BLaER1 treated with 17β-estradiol and CSF1 and Interleukin-3, amounts not matched to agents 10 nM and 100 nM (cell line): ENCODE measurements around the gene XPO6.

Experiments
- H3K27ac ChIP-seq, 11 experiments: shearing (Covaris generic); formaldehyde crosslinking; 2 replicates each; pipeline ENCODE4 v1.8.1; 2022
- H3K27me3 ChIP-seq, 11 experiments: shearing (Covaris generic); formaldehyde crosslinking; 2 replicates each; pipeline ENCODE4 v1.8.1; 2022
- H3K36me3 ChIP-seq, 11 experiments: shearing (Covaris generic); formaldehyde crosslinking; 2 replicates each; pipeline ENCODE4 v1.8.1; 2022
- H3K4me1 ChIP-seq, 10 experiments: shearing (Covaris generic); formaldehyde crosslinking; 2 replicates each; pipeline ENCODE4 v1.8.1; 2022
- H3K4me2 ChIP-seq, 11 experiments: shearing (Covaris generic); formaldehyde crosslinking; 2 replicates each; pipeline ENCODE4 v1.8.1; 2022
- H3K4me3 ChIP-seq, 10 experiments: shearing (Covaris generic); formaldehyde crosslinking; 2 replicates each; pipeline ENCODE4 v1.8.1; 2022
- H3K9ac ChIP-seq, 11 experiments: shearing (Covaris generic); formaldehyde crosslinking; 2 replicates each; pipeline ENCODE4 v1.8.1; 2022
- H3K9me3 ChIP-seq, 11 experiments: shearing (Covaris generic); formaldehyde crosslinking; replicated peaks in 1 of 11; 2 replicates each; pipeline ENCODE4 v1.8.1; 2022
- H4K20me1 ChIP-seq, 11 experiments: shearing (Covaris generic); formaldehyde crosslinking; 2 replicates each; pipeline ENCODE4 v1.8.1; 2022
- Cebpa-rat ChIP-seq, 11 experiments: shearing (Covaris generic); IDR thresholded peaks; 2 replicates each; pipeline ENCODE4 v1.8.1; 2022

The XPO6 gene

GRCh38 chr16:28180655-28181460 is 30.9 kb downstream of the XPO6 start:
- H3K27me3 ChIP-seq, result no peaks in the 10 kb centered on the region
- peak overlapping the region in 3 of 10 experiments; percentile 43 to 48 (median 48); a peak in 6 of 20 replicates for H3K4me3 ChIP-seq
- peaks cover 0 to 14% (median 13%) of the 10 kb centered on the region in 11 experiments; a peak in 15 of 22 replicates for H3K9me3 ChIP-seq
- H3K36me3 ChIP-seq, result peaks cover 26 to 90% (median 74%) of the 10 kb centered on the region in 11 experiments
- peaks cover 16 to 97% (median 32%) of the 10 kb centered on the region in 10 experiments; a peak in 19 of 20 replicates for H3K4me1 ChIP-seq
- H4K20me1 ChIP-seq, result peaks cover 0 to 99% (median 59%) of the 10 kb centered on the region in 11 experiments; a peak in 17 of 22 replicates
- peak overlapping the region; percentile 10 to 88 (median 62); a peak in 21 of 22 replicates for H3K4me2 ChIP-seq
- peak overlapping the region in 8 of 11 experiments; percentile 2 to 81 (median 66); a peak in 12 of 22 replicates for H3K9ac ChIP-seq
- peak overlapping the region in 10 of 11 experiments; percentile 36 to 89 (median 74); a peak in 19 of 22 replicates for H3K27ac ChIP-seq
- TF ChIP-seq Cebpa-rat (IDR thresholded peaks at IDR 0.05), result no peak

GRCh38 chr16:28179354-28179753 is 32.4 kb downstream of the XPO6 start:
- peaks cover 41 to 92% (median 74%) of the 10 kb centered on the region in 11 experiments for H3K36me3 ChIP-seq
- peaks cover 6 to 99% (median 44%) of the 10 kb centered on the region in 11 experiments; a peak in 18 of 22 replicates for H4K20me1 ChIP-seq
- no peak for TF ChIP-seq Cebpa-rat (IDR thresholded peaks at IDR 0.05)
- peaks cover 16 to 97% (median 32%) of the 10 kb centered on the region in 10 experiments; a peak in 19 of 20 replicates for H3K4me1 ChIP-seq
- peak overlapping the region in 3 of 11 experiments; percentile 73 to 81 (median 77); a peak in 6 of 22 replicates for H3K9ac ChIP-seq
- H3K4me2 ChIP-seq, result peak overlapping the region in 5 of 11 experiments; percentile 12 to 88 (median 79); a peak in 8 of 22 replicates
- H3K27me3 ChIP-seq, result no peaks in the 10 kb centered on the region
- H3K27ac ChIP-seq, result peak overlapping the region in 5 of 11 experiments; percentile 80 to 89 (median 84); a peak in 7 of 22 replicates
- no peaks in the 10 kb centered on the region for H3K9me3 ChIP-seq
- H3K4me3 ChIP-seq, result peak overlapping the region in 3 of 10 experiments; percentile 43 to 48 (median 48); a peak in 5 of 20 replicates

GRCh38 chr16:28175715-28176114 is 36.0 kb downstream of the XPO6 start:
- Histone ChIP-seq H3K4me3 (no peak overlapping the region), H3K27ac (0 out of 22 replicates have a peak overlapping the region, but pooled peaks of 1 of the 11 experiments have one; percentile 25), H3K9ac (no peak overlapping the region), H3K9me3 (no peaks in the 10 kb centered on the region), H3K27me3 (no peaks in the 10 kb centered on the region), H4K20me1 (peaks cover 4 to 97% (median 40%) of the 10 kb centered on the region in 11 experiments; a peak in 16 of 22 replicates), H3K4me1 (peaks cover 2 to 94% (median 13%) of the 10 kb centered on the region in 10 experiments; a peak in 18 of 20 replicates), H3K36me3 (peaks cover 74 to 100% (median 95%) of the 10 kb centered on the region in 11 experiments), H3K4me2 (peak overlapping the region in 3 of 11 experiments; percentile 6 to 88 (median 76); a peak in 4 of 22 replicates)
- no peak for TF ChIP-seq Cebpa-rat (IDR thresholded peaks at IDR 0.05)

DNA sequence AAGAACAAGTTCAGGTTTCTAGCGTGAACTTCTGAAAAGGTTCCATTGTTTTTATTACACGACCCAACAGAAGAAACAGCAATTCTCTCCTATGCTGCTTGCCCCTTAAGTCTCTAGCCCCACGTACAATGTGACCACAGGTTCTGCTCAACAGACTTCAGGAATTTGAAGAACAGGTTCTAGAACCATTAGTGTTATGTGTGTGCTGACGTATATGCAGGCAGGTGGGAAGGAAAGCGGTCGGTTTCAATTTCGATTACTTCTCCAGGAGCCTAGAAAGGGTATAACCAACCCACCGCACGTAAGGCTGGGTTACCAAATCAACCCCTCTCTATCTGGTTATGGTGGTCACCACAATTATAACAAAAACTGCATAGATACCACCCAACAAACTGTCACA is 39.4 kb downstream of the XPO6 start:
- no peak for TF ChIP-seq Cebpa-rat (IDR thresholded peaks at IDR 0.05)
- Histone ChIP-seq H3K4me2 (no peak overlapping the region; a peak in 1 of 22 replicates), H3K36me3 (peaks cover 92 to 100% (median 97%) of the 10 kb centered on the region in 11 experiments)

GRCh38 chr16:28171816-28172215 is 39.9 kb downstream of the XPO6 start:
- peak overlapping the region in 1 of 11 experiments; percentile 15; a peak in 1 of 22 replicates for H3K4me2 ChIP-seq
- peaks cover 0 to 71% (median 20%) of the 10 kb centered on the region in 11 experiments; a peak in 13 of 22 replicates for H4K20me1 ChIP-seq
- no peaks in the 10 kb centered on the region for H3K27me3 ChIP-seq
- no peak overlapping the region for H3K4me3 ChIP-seq
- H3K4me1 ChIP-seq, result peaks cover 0 to 86% (median 21%) of the 10 kb centered on the region in 10 experiments; a peak in 18 of 20 replicates
- H3K9me3 ChIP-seq, result no peaks in the 10 kb centered on the region
- H3K36me3 ChIP-seq, result peaks cover 92 to 100% (median 97%) of the 10 kb centered on the region in 11 experiments
- H3K9ac ChIP-seq, result no peak overlapping the region
- no peak for TF ChIP-seq Cebpa-rat (IDR thresholded peaks at IDR 0.05)
- H3K27ac ChIP-seq, result no peak overlapping the region

More for the DNA sequence above, 39.4 kb downstream of the XPO6 start:
- H3K4me1 ChIP-seq, result peaks cover 0 to 86% (median 16%) of the 10 kb centered on the region in 10 experiments; a peak in 14 of 20 replicates
- no peaks in the 10 kb centered on the region for H3K27me3 ChIP-seq
- H3K27ac ChIP-seq, result no peak overlapping the region
- H4K20me1 ChIP-seq, result peaks cover 0 to 71% (median 20%) of the 10 kb centered on the region in 11 experiments; a peak in 13 of 22 replicates
- no peak overlapping the region for H3K9ac ChIP-seq
- no peaks in the 10 kb centered on the region for H3K9me3 ChIP-seq
- H3K4me3 ChIP-seq, result no peak overlapping the region

GRCh38 chr16:28168991-28169554 is 42.7 kb downstream of the XPO6 start:
- no peaks in the 10 kb centered on the region for H3K9me3 ChIP-seq
- peaks cover 0 to 57% (median 18%) of the 10 kb centered on the region in 11 experiments; a peak in 13 of 22 replicates for H4K20me1 ChIP-seq

DNA sequence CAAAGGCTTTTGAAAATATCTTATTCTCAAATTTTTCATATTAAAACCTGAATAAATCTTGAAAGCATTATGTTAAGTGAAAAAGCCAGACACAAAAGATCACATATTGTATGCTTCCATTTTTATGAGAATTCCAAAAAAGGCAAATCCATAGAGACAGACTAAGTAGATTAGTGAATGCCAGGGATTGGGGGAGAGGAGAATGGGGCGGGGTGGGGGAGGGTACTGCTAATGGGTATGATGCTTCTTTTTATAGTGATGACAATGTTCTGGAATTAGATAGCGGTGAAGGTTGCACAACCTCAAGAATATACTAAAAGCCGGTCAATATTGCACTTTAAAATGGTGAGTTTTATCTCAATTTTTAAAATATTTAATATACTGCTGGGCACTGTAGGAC is 44.0 kb downstream of the XPO6 start:
- Histone ChIP-seq H4K20me1 (peaks cover 0 to 55% (median 17%) of the 10 kb centered on the region in 11 experiments; a peak in 12 of 22 replicates), H3K4me3 (no peak overlapping the region), H3K36me3 (peaks cover 81 to 100% (median 91%) of the 10 kb centered on the region in 11 experiments)

More at GRCh38 chr16:28168991-28169554, 42.7 kb downstream of the XPO6 start:
- Histone ChIP-seq H3K27me3 (no peaks in the 10 kb centered on the region), H3K4me2 (peak overlapping the region in 4 of 11 experiments; percentile 8 to 53 (median 32); a peak in 6 of 22 replicates), H3K4me3 (no peak overlapping the region), H3K27ac (peak overlapping the region in 5 of 11 experiments; percentile 7 to 41 (median 19); a peak in 4 of 22 replicates), H3K36me3 (peaks cover 87 to 100% (median 92%) of the 10 kb centered on the region in 11 experiments), H3K9ac (no peak overlapping the region; a peak in 1 of 22 replicates), H3K4me1 (peaks cover 16 to 86% (median 48%) of the 10 kb centered on the region in 10 experiments)
- TF ChIP-seq Cebpa-rat (IDR thresholded peaks at IDR 0.05), result no peak

DNA sequence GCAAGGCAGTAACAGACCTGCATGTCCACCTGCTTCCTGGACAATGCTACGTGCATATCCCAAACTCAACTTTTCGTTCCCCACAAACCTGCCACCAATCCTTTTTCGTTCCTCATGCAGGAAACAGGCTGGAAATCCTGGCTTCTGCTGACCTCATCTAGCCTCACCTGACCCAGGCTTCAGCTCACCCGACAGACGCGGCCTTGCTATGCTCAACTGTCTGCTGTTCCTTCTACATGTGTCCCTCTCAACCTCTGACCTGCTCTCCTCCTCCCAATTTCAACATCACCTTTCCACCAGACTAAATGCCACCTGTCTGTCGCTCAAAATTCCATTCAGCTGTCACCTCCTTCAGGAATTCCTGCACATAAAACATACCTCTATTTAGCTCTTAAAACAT is 44.5 kb downstream of the XPO6 start:
- Histone ChIP-seq H3K9ac (no peak overlapping the region; a peak in 2 of 22 replicates), H3K27ac (peak overlapping the region in 8 of 11 experiments; percentile 19 to 82 (median 70); a peak in 11 of 22 replicates), H3K4me2 (peak overlapping the region in 8 of 11 experiments; percentile 69 to 88 (median 75); a peak in 14 of 22 replicates), H3K36me3 (peaks cover 76 to 100% (median 91%) of the 10 kb centered on the region in 11 experiments), H3K4me1 (peaks cover 16 to 89% (median 67%) of the 10 kb centered on the region in 10 experiments), H3K27me3 (no peaks in the 10 kb centered on the region), H4K20me1 (peaks cover 0 to 55% (median 21%) of the 10 kb centered on the region in 11 experiments; a peak in 12 of 22 replicates), H3K4me3 (no peak overlapping the region), H3K9me3 (no peaks in the 10 kb centered on the region)
- TF ChIP-seq Cebpa-rat (IDR thresholded peaks at IDR 0.05), result no peak

More for the DNA sequence above, 44.0 kb downstream of the XPO6 start:
- no peaks in the 10 kb centered on the region for H3K27me3 ChIP-seq
- H3K4me2 ChIP-seq, result peak overlapping the region in 4 of 11 experiments; percentile 15 to 82 (median 70); a peak in 4 of 22 replicates
- no peak for TF ChIP-seq Cebpa-rat (IDR thresholded peaks at IDR 0.05)
- H3K27ac ChIP-seq, result peak overlapping the region in 3 of 11 experiments; percentile 32 to 75 (median 50); a peak in 1 of 22 replicates
- no peak overlapping the region; a peak in 1 of 22 replicates for H3K9ac ChIP-seq
- H3K9me3 ChIP-seq, result no peaks in the 10 kb centered on the region
- peaks cover 16 to 87% (median 62%) of the 10 kb centered on the region in 10 experiments for H3K4me1 ChIP-seq
